A673 (cell line): Measurements from ENCODE around the gene TMEM217. TPM values are rescaled to one million over a fixed set of nuclear protein-coding genes. Genes with fewer than 3 reads are reported as not detected.

Experiments
- BruUV-seq: library from RNA; stranded (reverse); fragments of 400-500 nt; replicated peaks from 2 replicates; lab custom pipeline; 2021; lab: Mats Ljungman, UMichigan
- CTCF ChIA-PET: fragments of 300-600 bp; sonication (Branson Sonifier 250); formaldehyde crosslinking; loops from one replicate; lab custom pipeline; 2022; ENCODE audit warnings: antibody characterized with exemption; lab: Charles Lee
- POLR2A ChIA-PET: fragments of 300-600 bp; sonication (Branson Sonifier 250); formaldehyde crosslinking; loops from one replicate; lab custom pipeline; 2022; ENCODE audit warnings: antibody characterized with exemption; ENCODE audit not compliant: low non-redundant PET; lab: Charles Lee
- DNase-seq: peaks from one replicate; pipeline ENCODE4 v3.0.0-alpha.2; 2015; ENCODE audit warnings: low spot score
- H3K27ac ChIP-seq: fragments of 200-600 bp; sonication (generic); 2 replicates; pipeline ENCODE4 v1.5.1; 2016; ENCODE audit warnings: mixed run types, low read depth, mild to moderate bottlenecking, mixed read lengths, antibody characterized with exemption, low read length; ENCODE audit not compliant: poor library complexity, severe bottlenecking
- H3K27me3 ChIP-seq: fragments of 200-600 bp; sonication (generic); replicated peaks from 2 replicates; pipeline ENCODE4 v1.6.1; 2017; ENCODE audit warnings: mixed run types, low read depth, mild to moderate bottlenecking, mixed read lengths, antibody characterized with exemption, low read length; ENCODE audit not compliant: insufficient read depth, poor library complexity
- H3K36me3 ChIP-seq: fragments of 200-600 bp; sonication (generic); 2 replicates; pipeline ENCODE4 v1.6.1; 2016; ENCODE audit warnings: mixed run types, mild to moderate bottlenecking, mixed read lengths, antibody characterized with exemption, low read length; ENCODE audit not compliant: insufficient read depth, poor library complexity, severe bottlenecking
- H3K4me1 ChIP-seq: fragments of 200-600 bp; sonication (generic); 2 replicates; pipeline ENCODE4 v1.6.1; 2017; ENCODE audit warnings: mixed run types, mild to moderate bottlenecking, mixed read lengths, antibody characterized with exemption, low read length; ENCODE audit not compliant: insufficient read depth, poor library complexity, severe bottlenecking
- H3K4me3 ChIP-seq: fragments of 200-600 bp; sonication (generic); 2 replicates; pipeline ENCODE4 v1.5.1; 2016; ENCODE audit warnings: low read depth, mixed run types, mild to moderate bottlenecking, mixed read lengths, low read length; ENCODE audit not compliant: poor library complexity, severe bottlenecking
- H3K9me3 ChIP-seq: fragments of 200-600 bp; sonication (generic); 2 replicates; pipeline ENCODE4 v1.6.1; 2016; ENCODE audit warnings: mixed run types, low read depth, mild to moderate bottlenecking, mixed read lengths, antibody characterized with exemption, low read length; ENCODE audit not compliant: poor library complexity, severe bottlenecking
- EZH2 ChIP-seq: fragments of 200-600 bp; sonication (generic); IDR thresholded peaks from 2 replicates; pipeline ENCODE4 v1.6.1; 2017; ENCODE audit warnings: borderline replicate concordance, low read depth, mild to moderate bottlenecking, mixed read lengths, antibody characterized with exemption, low read length; ENCODE audit not compliant: poor library complexity, severe bottlenecking
- intact Hi-C: fragments of 100-400 bp; cut with micrococcal nuclease; formaldehyde crosslinking; loops from one replicate; pipeline ENCODE4 v1.10.0; 2022; ENCODE audit not compliant: unreplicated experiment
- total RNA-seq: library from RNA; stranded (reverse); gene quantifications from 2 replicates; pipeline ENCODE4 v1.2.3, GENCODE V29; 2021
- TF ChIP-seq, protein P1 (sequence below): fragments of 300-800, 200-600 bp; sonication (generic); conservative IDR thresholded peaks from 2 replicates; pipeline ENCODE4 v1.5.1; 2017; ENCODE audit warnings: low read depth, mild to moderate bottlenecking, antibody characterized with exemption, low read length, moderate library complexity, mixed read lengths

TMEM217 gene
- total RNA-seq, 1 experiment from 2014 or later: 0.37 TPM

DNA sequence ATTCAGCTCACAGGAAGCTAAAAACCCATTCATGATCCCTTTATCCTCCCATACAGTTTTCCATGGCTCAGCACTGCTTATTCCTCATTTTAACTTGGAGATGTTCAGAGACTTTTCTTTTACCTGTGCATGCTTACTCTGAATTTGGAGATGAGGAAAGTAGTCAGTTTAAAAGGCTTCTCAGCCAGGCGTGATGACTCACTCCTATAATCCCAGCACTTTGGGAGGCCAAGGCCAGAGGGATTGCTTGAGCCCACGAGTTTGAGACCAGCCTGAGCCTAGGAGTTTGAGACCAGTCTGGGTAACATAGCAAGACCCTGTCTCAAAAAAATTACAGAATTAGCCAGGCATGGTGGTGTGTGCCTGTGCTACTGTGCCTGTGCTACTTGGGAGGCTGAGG is 30.3 kb upstream of the TMEM217 start:
- no TSS peak for BruUV-seq
- Histone ChIP-seq H3K27ac (no peak overlapping the region), H3K4me1 (peaks cover 24% of the 10 kb centered on the region), H3K27me3 (no peaks in the 10 kb centered on the region), H3K4me3 (no peak overlapping the region), H3K36me3 (peaks cover 40% of the 10 kb centered on the region), H3K9me3 (no peaks in the 10 kb centered on the region)
- intact Hi-C loops: no loop called here
- no peak for TF ChIP-seq EZH2
- TF ChIP-seq, protein P1, sequence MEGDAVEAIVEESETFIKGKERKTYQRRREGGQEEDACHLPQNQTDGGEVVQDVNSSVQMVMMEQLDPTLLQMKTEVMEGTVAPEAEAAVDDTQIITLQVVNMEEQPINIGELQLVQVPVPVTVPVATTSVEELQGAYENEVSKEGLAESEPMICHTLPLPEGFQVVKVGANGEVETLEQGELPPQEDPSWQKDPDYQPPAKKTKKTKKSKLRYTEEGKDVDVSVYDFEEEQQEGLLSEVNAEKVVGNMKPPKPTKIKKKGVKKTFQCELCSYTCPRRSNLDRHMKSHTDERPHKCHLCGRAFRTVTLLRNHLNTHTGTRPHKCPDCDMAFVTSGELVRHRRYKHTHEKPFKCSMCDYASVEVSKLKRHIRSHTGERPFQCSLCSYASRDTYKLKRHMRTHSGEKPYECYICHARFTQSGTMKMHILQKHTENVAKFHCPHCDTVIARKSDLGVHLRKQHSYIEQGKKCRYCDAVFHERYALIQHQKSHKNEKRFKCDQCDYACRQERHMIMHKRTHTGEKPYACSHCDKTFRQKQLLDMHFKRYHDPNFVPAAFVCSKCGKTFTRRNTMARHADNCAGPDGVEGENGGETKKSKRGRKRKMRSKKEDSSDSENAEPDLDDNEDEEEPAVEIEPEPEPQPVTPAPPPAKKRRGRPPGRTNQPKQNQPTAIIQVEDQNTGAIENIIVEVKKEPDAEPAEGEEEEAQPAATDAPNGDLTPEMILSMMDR: no peak
- CTCF ChIA-PET: no interaction called here
- POLR2A ChIA-PET: no interaction called here
- no peak for DNase-seq

DNA sequence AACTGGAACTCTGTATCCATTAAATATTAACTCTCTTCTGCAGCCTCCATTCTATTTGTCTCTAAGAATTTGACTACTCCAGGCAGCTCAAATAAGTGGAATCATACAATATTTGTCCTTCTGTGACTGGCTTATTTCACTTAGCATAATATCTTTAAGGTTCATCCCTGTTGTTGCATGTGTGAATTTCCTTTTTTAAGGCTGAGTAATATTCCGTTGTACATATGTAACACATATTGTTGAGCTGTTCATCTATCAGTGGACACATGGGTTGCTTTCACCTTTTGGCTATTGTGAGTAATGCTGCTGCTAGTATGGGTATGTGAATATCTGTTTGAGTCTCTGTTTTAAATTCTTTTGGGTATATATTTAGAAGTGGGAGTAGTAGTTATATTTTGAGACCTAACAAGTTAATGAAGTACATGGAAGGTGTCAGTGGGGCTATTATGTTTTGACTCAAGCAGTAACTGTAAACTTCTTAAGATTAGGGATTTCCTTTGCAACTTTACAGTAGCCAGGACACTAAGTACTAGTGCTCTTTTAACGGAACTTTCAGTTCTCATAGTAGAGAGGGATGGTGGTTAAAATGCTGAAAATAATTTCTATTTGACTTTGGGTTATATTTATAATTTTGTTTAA is 29.7 kb upstream of the TMEM217 start:
- DNase-seq: no peak
- no TSS peak for BruUV-seq
- CTCF ChIA-PET: no interaction called here
- Histone ChIP-seq H3K36me3 (peaks cover 40% of the 10 kb centered on the region), H3K4me1 (peaks cover 30% of the 10 kb centered on the region), H3K27me3 (no peaks in the 10 kb centered on the region), H3K9me3 (no peaks in the 10 kb centered on the region), H3K27ac (no peak overlapping the region), H3K4me3 (no peak overlapping the region)
- POLR2A ChIA-PET: no interaction called here
- TF ChIP-seq, protein P1: no peak
- no peak for TF ChIP-seq EZH2
- intact Hi-C loops: no loop called here

DNA sequence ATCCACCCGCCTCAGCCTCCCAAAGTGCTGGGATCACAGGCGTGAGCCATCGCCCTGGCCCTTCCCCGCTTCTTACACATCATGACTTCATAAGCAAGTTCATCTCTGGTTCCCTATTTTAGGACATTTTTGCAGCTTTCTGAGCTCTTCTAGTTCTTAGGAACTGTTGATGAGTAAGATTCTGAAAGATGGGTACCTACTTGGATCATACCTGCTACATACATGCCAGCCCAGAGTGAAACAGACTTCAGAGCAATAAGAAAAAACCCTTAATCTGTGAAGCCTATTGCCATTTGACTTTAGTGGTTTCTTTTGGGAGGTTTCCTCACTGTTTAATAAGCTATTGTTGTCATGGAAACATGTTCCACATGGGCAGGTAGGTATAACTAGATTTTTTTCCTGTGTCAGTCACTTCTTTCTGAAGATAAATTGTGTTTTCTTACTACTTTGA is 27.9 kb upstream of the TMEM217 start:
- POLR2A ChIA-PET: interaction anchor here (0.7 kb wide), 1 partner anchor 10 kb away, joined by 7 read pairs; no protein-coding TSS in a partner anchor
- CTCF ChIA-PET: interaction anchor here (0.6 kb wide), 1 partner anchor 373 kb away, joined by 3 read pairs; no protein-coding TSS in a partner anchor
- BruUV-seq: no TSS peak
- DNase-seq: no peak
- Histone ChIP-seq H3K27ac (no peak overlapping the region), H3K27me3 (no peaks in the 10 kb centered on the region), H3K4me1 (peaks cover 37% of the 10 kb centered on the region), H3K9me3 (no peaks in the 10 kb centered on the region), H3K36me3 (peaks cover 26% of the 10 kb centered on the region), H3K4me3 (no peak overlapping the region)
- TF ChIP-seq, protein P1: no peak
- no peak for TF ChIP-seq EZH2
- intact Hi-C loops: no loop called here
